A172 (cell line): ENCODE measurements around the gene CHID1. TPM values are rescaled to one million over a fixed set of nuclear protein-coding genes. Genes with fewer than 3 reads are reported as not detected.
A peak's percentile ranks its signal among the peaks of the same experiment; 100 is the strongest.

Experiments
- DNase-seq: peaks from one replicate; pipeline ENCODE4 v3.0.0-alpha.2; 2015; ENCODE audit warnings: low spot score
- total RNA-seq: library from RNA; depleted of rRNA; stranded (reverse); fragments of >200 nt; shearing (Covaris generic); gene quantifications from 2 replicates; pipeline ENCODE4 v1.2.3, GENCODE V29; 2014

CHID1 gene
- total RNA-seq, 1 experiment from 2014 or later = 66.7 TPM

DNA sequence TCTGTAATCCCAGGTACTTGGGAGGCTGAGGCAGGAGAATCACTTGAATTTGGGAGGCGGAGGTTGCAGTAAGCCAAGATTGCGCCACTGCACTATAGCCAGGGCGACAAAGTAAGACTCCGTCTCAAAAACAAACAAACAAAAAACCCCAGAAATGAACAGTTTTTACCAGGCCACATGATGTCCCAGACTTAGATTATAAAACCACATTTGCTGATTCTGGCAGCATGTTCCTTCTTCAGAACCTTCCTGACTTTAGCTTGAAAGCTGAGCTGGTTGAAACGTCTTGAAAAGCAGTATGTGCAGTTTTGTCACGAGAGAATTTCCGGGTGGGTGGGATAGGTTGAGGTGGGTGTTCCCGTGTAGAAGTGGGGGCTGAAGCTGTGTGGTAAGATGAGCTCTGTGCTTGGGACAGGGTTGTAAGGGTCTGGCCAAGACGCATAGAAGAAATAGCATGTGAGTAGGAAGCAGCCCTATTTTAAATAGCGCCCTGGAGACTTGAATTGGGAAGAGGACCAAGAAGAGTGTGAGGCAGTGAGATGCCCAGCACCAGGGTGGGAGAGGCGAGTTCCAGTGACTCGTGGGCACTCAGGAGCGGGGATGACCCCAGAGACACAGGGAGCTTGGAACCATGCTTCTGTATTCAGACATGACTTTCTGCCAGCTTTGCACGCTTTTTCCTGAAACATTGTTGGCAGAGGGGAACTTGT lies 22.7 kb upstream of the CHID1 start:
- no peak for DNase-seq

DNA sequence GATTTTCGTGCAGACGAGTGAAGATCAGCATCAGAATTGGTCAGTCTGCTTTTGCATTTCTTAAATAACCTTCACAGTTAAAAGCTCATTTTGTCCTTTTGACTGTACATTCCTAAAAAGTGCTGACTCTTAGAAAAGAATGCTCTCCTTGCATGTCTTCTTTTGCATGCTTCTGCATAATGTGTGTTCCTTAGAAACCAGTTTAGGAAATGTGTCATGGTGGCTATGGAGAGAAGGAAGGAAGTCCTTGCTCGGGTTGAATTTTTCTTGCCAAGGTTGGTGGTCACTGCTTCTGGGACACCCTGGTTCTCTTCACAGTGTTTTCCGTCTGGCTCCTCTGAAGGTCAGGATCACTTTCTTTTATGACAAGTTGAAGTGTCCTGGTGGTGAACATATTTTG lies 21.8 kb upstream of the CHID1 start:
- DNase-seq = no peak

DNA sequence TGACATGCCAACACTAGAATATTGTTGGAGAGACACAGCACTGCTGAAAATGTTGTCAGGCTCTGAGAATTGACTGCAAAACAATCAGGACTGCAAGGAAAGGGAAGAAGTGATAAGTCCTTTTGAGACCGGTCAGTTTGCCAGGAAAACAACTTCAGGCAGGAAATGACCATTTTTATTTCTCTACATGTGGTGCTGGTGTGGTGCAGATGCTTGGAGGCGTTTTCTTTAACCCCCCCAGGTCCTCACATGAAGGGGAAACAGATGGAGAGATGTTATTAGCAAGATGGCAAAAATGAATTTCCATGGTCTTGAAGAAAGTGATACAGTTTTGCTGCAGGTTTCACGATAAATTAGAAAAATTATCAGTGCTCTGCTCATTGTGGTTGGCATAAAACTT lies 20.8 kb upstream of the CHID1 start:
- DNase-seq = no peak

DNA sequence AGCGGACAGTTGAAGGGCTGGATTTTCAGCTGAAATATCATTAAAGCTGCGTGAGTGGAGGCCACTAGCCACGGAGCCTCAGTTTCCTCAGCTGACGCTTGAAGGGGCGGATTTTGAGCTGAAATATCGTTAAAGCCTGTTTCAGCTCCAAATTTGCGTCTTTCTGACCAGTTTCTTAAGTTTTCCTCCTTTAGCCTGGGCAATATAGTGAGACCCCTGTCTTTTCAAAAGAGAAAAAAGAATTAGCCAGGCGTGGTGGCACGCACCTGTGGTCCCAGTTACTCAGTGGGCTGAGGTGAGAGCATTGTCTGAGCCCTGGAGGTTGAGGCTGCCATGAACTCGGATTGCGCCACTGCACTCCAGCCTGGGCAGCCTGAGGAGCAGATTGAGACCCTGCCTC lies 18.8 kb upstream of the CHID1 start:
- DNase-seq = no peak

DNA sequence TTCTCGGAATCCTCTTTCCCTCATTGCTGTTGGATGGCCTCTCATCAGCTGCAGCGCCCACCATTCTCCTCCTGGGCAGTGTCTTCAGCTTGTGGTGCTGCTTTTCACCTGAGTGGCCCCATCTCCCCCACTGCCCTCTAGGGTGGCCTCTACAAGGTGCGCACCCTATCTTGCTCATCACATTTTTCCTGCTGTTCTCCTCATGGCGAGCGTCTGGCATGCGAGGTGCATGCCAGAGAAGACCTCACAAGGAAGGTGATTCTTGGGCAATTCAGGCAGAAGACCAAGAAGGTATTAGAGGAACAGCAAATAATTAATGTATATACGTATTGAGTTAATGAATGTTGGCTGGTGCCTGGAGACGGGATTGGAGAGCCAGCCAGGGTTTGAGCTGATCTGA lies 18.2 kb upstream of the CHID1 start:
- no peak for DNase-seq

DNA sequence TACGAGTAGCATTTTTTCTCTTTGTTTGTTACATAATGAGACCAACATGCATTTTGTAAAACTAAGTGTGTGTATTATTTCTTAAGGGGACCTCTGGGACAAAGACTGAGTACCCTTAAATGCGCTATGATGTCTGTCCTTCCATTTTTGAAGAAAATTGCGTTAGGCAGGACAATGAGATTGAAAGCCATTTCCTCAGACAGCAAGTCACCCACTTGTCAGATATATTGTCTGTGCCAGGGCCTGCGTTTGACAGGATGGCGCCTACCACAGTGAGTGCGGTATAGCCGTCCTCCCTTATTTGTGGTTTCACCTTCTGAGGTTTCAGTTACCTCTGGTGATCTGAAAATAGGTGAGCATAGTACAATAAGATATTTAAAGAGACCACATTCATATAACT lies 17.3 kb upstream of the CHID1 start:
- DNase-seq = no peak

DNA sequence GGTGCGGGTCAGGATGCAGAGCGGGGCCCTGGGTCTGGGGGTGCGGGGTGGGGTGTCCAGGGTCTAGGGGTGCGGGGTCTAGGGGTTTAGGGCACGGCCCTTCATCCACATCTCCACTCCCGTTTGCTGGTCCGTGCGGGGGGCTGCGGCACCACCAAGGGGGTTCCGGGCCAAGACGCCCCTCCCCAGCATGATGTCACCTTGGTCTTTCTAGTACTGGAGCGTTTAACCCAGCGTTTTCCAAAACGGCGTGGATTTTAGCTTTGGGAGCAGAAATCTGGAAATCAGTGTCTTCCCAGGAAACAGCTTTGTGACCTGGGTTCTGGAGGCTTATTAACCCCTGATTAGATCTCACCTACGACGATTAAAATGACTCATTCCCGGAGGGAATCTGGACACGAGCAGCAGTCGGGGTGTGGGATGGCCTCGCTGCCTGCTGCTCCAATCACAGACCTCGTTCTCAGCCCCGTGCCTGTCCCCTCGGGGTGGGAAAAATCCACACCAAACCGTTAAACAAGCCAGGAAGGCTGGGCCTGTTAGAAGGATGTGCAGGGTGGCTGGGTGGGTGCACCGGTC lies 15.8 kb upstream of the CHID1 start:
- DNase-seq = peak; percentile 69

DNA sequence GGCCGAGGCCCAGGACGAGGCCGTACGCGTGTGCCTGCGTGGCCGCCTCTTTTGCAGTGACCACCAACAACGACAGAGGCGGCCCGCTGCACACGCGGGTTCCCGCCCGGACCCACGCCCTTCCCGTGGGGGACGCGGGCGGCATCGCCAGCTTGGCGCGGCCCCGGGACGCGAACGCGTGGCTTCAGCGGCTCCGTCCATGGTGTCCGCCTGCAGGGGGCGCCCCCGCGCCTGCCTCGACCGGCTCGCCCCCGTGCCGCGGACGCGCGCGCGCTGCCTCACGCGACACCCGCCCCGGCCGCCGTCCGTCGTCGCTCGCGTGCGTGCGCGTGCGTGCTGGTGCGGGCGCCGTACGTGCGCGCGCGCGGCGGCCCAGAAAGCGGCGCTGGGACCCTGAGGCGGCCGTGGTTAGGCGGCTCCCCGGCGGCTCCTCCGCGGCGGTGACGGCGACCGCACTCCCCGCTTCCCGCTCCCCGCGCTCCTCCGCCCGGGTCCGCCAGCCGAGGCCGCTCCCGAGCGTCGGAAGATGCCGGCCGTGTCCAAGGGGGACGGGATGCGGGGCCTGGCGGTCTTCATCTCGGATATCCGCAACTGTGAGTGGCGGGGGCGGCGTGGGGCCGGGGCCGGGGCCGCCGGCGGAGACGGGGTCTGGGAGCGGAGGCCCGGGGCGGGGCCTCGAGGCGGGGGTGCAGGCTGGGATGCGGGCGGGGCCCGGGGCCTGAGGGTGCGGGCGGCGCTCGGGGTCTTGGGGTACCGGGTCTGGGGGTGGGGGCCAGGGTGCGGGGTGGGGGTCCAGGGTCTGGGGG lies 15.1 kb upstream of the CHID1 start, which contains the start of gene AP2A2:
Gene AP2A2 (plus strand): TSS at position 375 of the 806 bp plus-strand sequence. CDS start 152 bp downstream, at position 527.
- DNase-seq = peak; percentile 55

DNA sequence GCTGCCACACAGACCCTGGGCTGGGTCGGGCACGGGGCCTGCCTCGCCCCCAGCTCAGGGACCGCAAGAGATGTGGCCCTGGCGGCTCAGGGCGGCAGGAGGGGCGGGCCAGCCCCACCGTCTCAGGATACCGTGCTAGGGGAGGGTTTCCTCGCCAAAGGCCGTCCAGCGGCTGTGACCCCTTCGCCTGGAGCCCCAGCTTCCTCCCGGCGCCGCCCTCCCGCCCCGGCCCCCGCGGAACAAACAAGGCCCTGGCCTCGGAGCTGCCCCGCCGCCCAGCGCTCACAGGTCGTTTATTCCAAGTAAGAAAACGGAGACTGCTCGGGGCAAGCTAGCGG lies 14.5 kb upstream of the CHID1 start:
- no peak for DNase-seq

DNA sequence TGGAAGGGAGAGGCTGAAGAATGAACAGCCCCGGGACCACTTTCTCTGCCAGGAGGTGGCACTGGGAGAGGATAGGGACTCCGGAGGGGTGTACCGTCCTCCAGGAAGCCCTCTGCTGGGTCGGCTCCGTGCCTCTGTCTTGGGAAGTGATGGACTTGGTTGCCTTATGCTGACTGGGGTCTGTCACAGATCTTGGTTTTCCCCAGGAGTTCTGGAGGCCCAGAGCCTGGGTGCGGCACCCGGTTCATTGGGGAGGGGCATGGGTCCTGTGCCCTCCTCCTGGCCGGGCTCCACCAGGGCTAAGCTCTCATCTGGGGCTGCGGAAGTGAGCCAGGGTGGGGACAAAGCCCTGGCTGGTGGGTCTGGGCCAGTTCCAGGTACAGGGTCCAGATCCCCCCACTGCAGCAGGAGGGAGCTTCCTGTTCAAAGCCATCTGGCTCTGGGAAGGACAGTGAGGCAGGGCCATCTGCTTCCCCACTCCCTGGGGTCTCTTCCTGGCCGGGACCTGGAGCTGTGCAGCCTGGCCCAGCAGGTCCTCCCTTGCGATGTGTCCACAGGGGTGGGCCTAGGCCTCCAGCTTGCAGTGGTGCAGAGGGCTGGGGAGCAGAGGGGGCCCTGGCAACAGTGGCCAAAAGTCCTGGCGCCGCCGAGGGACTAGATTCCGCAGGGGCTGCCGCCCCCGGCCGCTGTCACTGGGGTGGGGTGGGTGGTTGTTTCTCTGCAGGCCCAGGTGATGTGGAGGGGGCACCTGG lies 14.0 kb upstream of the CHID1 start:
- DNase-seq = no peak

DNA sequence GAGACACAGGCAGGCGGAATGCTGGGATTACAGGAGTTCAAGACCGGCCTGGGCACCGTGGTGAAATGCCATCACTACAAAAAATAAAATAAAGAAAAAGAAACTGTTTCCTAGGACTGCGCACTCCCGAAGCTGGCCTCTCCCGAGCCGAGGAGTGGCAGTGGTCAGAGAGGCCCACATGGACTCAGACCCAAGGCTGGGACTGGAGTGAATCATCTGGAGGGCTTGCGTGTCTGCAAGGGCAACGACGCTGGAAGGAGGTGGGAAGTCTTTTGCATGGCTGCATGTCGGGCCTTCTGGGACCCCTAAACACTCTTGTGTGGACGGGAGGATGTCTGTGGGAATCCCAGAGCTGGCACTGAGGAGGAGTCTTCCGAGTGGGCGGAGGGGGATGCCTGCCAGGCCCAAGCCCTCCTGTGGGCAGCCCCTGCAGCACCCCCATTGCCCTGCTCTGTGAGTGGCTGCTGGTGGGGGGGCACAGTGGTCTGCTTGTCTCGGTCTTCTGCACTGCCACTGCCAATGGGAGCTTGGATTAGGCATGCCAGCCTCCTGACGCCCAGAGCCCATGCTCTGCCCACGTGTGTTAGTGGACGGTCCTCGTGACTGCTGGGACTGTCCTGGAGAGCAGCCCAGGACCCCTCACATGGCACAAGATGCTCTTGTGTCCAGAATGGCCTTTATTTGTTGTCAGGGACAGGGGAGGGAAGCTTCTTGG lies 13.2 kb upstream of the CHID1 start:
- DNase-seq = no peak

DNA sequence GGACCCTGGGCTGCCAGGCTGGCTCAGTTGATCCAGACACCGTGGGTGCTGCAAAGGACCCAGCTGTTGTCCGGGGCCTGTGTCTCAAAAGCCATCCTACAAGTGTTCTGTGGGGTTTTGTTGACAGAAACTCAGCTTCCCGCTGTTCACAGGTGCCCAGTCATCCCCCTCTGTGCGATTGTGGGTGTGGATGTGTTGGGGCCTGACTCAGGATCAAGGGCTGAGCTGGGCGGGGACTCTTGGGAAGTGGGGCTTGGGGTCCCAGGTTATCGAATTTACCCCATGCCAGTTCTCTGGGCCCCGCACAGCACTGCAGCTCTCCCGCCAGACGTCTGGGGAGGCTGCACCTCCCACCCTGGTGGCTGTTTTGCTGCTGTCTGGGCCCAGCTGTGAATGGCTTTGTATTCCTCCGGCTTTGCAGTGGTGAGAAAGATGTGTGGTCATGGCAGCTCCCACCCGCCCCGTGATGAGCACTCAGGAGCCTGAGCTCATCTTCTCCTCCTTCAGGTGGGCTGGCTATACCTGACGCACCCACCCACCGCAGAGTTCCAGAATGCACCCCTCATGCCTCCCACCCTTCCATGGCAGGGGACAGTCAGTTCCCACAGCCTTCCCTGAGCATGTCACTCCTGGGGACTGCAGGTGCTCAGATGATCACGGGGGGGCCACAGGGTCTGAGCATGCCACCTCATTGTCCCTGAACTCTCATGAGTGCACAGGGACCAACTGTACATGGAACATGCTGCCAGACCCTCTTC lies 11.5 kb upstream of the CHID1 start:
- no peak for DNase-seq

DNA sequence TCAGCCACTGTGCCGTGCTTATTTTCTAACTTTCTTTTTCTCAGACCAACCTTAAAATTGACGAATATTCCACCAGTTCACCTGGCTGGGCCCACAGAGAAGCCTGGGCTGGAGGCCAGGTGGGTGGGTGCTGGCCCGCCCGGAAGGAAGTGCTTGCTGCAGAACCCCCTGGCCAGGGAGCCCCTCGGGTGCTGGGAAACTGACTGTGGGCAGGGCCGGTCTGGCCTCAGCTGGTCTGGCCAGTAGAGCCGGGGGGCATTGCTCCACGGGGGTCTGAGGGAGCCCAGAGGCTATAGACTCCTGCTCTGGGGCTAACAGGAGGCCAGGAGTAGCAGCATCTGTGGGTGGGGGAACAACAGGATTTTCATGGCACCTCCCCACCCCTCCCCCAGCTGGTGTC lies 6.8 kb upstream of the CHID1 start:
- no peak for DNase-seq

DNA sequence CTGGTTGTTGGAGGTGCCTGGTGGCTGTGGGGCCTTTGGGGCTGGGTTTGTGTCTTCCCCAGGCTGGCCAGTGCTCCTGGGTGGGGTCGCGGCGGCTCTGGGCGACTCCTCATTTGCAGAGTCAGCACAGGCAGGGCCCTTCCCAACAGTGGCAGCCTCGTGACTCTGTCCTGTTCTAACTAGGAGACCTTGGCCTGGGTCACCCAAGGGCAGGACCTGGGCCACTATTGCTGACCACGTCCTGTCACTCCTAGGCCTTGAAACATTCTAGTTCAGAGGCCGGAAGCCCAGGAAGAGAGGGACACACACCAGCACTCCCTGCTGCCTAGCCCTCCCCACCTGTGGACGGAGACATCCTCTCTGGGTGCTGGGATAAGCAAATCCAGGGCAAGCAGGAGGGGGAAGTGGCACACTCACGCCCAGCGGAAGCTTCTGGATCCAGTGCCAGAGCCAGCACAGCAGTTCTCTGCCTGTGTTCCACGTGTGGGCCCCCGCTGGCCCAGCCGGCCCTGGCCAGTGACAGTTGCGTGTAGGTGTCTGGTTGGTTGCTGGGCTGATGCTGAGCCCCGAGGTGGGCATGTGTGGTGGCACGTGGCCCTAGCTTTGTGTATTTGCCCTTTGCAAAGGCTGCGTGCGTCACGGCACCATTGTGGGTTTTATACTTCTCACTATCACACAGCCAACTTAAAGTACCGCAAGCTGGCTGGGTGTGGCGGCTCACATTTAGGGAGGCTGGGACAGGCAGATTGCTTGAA lies 4.3 kb upstream of the CHID1 start:
- DNase-seq = no peak

DNA sequence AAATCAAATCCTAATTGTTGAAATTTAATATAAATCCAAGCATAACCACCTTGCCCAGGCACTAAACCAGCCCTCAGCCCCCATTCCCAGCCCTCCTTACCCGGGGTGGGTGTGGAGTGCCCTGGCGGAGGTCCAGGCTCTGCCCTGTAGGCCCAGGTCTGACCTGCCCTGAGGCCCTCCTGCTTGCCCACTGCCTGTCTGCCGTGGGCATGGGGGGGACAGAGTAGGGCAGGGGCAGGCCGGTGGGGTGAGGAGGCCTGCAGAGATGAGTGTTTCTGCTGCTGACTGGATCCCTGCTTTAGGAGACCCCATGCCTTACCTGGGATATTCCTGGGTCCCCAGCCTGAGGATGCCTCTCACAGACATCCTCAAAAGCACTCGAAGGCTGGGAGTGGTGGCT lies 3.6 kb upstream of the CHID1 start:
- no peak for DNase-seq

DNA sequence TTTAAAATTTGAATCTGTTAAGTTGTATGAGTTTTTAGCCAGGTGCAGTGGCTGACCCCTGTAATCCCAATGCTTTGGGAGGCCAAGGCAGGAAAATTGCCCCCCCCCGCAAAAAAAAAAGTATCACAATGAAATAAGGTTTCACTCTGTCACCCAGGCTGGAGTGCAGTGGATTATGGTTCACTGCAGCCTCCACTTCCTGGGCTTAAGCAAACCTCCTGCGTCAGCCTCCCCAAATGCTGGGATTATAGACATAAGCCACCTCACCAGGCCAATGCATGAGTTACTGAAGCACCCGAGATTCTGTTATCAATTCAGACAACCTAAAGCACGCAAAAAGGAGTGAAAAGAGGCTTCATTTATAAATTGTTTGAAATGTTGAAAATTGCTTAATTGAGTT lies 2.4 kb upstream of the CHID1 start:
- DNase-seq = no peak

DNA sequence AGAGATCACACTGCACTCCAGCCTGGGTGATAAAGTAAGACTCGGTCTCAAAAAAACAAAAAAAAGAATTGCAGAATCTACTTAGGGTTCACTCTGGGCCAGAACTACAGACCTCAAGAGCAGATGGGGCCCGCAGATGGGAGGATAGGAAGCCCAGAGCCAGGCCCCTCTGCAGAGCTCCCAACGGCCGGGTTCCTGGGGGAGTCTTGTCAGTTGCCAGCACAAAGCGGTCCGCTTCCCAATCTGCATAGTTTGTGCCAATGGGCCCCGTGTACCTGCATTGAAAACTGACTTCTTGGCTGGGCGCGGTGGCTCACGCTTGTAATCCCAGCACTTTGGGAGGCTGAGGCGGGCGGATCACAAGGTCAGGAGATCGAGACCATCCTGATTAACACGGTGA lies 1.7 kb upstream of the CHID1 start:
- no peak for DNase-seq

DNA sequence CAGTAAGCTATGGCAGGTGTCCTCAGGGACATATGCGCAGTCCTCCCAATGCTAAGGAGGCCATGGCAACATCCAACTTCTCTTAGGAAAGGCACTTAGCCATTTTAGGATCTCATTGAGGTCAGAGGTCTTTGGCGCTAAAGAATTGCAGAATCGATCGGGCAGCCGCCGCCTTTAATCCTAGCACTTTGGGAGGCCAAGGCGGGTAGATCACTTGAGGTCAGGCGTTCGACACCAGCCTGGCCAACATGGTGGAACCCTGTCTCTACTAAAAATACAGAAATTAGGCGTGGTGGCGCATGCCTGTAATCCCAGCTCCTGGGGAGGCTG lies 1.2 kb upstream of the CHID1 start:
- no peak for DNase-seq

DNA sequence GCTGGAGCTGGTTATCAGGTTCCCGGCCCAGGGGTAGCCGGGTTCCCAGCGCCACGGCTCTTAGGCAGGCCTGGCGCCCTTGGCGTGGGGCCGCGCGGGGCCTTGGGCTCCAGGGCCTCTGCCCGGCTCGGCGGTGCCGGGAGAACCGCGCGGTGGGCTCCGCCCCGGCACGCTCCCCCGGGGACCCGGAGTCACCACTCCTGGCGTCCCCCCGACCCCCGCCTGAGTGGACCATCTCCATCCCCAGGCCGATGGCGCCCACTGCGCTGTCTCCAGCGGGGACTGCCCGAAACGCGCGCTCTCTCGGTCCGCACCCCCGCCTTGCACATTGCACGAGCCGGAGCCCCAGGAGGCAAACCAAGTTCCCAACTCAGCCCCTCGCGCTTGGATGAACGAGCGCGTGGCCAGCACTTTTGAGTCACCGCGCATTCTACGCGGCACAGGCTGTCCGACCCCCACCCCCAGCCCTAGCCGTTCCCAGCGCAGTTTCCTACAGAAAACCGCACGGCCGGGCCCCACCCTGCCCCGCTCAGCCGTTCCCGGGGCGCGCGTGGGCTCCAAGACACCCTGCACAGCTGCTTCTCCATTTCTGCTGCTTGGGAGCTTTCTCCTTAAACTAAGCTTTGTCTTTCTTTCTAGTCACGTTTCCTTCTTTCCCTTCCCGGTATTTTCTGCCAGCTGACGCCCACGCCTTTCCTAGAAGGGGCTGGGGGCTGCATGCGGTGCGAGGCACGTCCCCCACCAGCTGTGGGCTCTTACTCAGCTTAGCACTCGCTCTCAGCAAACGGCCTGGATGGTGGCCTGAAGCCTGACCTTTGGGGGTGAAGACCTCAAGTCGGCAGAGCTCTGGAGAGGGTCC lies 650 bp upstream of the CHID1 start:
- DNase-seq = peak; percentile 62
